Lower leg skin (tissue), 3 donors: ENCODE data around the gene ZFYVE26.

Source experiments
- CTCF ChIP-seq, 3 donors: fragments of 450-650 bp; IDR thresholded peaks; one replicate each; pipeline ENCODE4 v1.5.1; 2016; ENCODE audit warnings: antibody characterized with exemption in 3 of 3, mild to moderate bottlenecking in 3 of 3, moderate library complexity in 2 of 3
- POLR2A ChIP-seq, 2 donors: fragments of 450-650 bp; IDR thresholded peaks; one replicate each; pipeline ENCODE4 v1.6.1; 2016 to 2017; ENCODE audit warnings: antibody characterized with exemption in 2 of 2, mild to moderate bottlenecking in 1 of 2, moderate library complexity in 1 of 2

- TF ChIP-seq CTCF (IDR thresholded peaks at IDR 0.05), result no peak
- no peak for TF ChIP-seq POLR2A (IDR thresholded peaks at IDR 0.05)
Observed at GRCh38 chr14:67717048-67717447, 99.3 kb downstream of the ZFYVE26 start.
